NOMO-1 treated with DMSO at 0.1 percent for 48 hours (cell line): ENCODE measurements around the gene HOOK2.
A peak's percentile ranks its signal among the peaks of the same experiment; 100 is the strongest.
"Not testable (repeated sequence)": the region's sequence is repeated elsewhere in the genome, so short reads cannot be mapped to it uniquely, and the experiment has no call there.

Source experiments
- DNase-seq: peaks from one replicate; lab custom pipeline; 2025; ENCODE audit not compliant: unreplicated experiment; lab: John Stamatoyannopoulos, UW

HOOK2 gene

GRCh38 chr19:12722566-12723380 is 52.6 kb downstream of the HOOK2 start:
- peak; percentile 97 for DNase-seq

DNA sequence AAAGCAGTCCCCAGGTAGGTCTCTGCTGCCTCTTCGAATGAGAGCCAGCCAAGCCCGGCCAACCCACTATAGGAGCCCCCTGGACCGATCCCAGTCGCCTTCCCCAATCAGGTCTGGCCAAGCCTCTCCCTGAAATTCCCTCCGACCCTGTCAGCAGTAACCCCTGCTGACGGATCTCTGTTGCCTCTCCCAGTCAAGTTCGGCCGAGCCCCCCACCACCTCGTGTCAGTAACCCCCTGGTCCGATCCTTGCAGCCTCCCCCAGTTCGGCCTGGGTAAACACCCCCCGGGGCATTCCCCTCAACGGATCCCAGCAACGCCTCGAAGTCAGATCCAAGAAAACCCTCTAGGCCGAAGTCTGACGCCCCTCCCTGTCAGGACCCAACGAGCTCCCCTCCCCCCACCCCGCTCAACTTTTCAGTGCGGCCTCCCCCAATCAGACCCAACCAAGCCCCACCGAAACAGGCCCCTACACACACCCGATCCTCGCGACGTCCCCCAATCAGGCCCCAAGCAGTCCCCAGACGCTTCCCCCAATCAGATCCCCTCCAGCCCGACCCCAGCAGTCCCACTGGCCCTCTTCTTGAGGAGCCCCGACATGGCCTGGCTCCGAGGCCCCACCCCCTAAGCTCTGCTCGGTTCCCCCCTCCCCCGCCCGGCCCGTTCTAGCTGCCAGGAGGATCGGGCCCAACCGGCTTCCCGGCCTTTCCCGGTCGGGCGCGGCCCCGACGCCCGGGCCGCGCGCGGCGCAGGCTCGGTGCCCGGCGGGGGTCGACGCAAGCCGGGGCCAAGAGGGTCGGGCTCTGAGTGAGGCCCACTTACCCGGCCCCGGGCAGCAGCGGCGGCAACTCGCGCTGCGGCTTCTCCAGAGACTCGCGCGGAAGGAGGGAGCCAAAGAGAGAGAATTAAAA is 53.4 kb downstream of the HOOK2 start:
- DNase-seq: peak; percentile 41

DNA sequence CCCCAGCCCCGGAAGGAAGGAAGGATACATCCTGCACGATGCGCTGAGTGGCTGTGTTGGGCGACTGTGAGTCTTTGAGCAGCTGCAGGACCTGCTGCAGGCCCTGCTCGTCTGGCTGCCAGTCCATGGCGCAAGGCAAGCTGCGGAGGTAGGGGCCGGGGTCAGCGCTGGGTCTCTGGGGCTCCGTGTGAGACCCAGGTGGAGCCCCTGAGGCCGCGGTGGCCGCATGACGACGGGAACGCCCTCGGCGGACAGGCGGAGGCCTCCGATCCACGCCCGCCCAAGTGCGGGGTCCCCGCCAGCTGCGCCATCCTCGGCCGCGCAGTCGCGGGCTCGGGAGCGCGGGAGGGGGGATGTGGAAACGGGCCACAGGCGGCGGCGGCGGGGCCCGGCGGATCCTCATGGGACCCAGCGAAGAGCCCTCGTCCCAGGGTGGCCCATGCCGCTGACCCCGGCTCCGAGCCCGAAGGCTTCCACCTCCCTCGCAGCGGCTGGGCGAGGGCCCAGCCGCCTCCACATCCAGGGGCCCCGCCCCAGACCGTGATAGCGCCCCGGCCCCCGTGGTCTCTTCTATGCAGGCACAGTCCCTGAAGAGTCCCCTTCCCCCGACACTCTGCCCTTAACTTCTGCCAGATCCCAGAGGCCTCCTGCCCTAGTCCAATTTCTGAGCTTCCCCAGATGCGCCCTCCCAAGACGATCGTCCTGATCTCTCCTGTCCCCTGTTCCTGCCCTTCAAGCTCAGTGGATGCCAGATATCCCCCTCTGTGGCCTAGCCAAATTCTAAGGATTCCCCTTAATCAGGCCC is 54.3 kb downstream of the HOOK2 start:
- no peak for DNase-seq

GRCh38 chr19:12720296-12720695 is 55.1 kb downstream of the HOOK2 start:
- DNase-seq: no peak

DNA sequence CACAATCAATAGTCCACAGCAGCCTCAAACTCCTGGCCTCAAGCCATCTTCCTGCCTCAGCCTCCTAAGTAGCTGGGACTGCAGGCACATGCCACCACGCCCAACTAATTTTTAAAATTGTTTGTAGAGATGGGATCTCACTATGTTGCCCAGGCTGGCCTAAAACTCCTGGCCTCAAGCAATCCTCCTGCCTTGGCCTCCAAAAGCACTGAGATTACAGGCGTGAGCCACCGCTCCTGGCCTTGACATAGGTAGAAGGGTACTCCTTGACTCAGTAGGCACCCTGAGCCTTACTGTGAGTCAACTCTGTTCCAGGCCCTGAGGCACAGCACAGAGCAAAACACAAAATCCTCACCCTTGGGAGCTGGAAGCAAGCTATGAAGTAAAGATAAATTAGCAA is 59.4 kb downstream of the HOOK2 start:
- no peak for DNase-seq

DNA sequence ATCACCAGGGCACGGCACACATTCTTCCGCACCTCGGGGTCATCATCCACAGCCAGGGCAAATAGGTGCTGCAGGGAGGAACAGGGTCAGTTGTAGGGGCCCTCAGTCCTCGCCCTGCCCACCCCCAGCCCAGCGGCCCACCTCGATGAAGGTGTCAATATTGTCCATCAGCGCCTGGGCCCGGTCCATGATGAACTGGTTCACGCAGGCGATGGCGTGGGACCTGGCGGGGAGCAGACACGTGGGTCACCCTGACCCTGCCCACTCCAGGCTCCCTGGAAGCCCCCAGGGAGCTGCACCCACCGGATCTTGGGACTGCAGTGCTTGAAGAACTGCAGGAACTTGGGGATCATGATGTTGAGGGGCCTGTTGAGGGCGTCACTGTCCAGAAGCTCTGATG is 60.2 kb downstream of the HOOK2 start:
- no peak for DNase-seq

- not testable (repeated sequence) for DNase-seq
Observed at GRCh38 chr19:12713304-12713703, 62.0 kb downstream of the HOOK2 start.
